ENCODE data around the gene TTC4.

The TTC4 gene

DNA sequence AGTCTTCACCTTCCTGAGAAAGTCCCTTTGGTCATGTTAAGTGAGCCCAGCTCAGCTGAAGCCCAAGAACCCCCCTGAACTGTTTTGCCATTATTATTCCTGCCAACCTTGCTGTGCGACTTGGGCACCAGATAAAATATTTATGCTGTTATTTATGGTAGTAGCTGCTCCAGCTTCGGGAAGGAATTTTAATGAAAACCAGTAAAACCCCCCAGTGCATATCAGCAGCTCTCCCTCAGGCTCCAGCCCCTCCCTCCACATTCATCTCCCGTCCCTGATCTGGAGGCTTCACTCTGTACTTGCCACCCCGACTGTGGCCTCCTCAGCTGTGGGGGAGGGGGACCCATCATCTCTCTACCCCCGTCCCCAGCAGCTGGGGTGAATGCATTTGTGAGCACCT lies 72.8 kb downstream of the TTC4 start:
- DNase-seq: no peak

DNA sequence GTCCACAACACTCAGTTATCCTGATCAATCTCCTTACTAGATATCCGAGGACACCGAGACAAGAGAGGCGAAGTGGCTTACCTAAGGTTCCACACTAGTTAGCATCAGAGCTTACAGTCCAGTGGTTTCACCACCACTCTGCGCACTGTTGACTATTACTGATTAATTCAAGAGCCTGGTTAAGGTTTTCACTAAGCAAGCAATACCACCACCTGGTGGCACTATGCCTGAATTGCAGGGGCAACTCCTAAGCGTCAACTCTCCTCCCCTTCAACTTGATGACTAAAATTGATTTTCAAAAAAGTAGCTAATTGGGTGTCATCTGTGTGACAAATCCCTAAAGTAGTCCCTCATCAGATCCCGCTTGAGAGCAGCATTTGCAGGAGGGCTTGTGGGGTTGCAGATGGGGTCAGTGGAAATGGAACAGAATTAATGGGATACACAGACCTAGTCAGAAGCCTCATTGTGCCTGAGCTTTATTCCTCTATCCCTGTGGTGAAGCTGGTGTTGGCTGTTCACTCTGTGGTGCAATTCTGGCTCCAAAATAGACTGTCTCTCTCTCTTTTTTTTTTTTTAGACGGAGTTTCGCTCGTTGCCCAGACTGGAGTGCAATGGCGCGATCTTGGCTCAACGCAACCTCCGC lies 76.3 kb downstream of the TTC4 start:
- no peak for DNase-seq

Measured in NCI-H1417 treated with DMSO at 0.1 percent for 48 hours (cell line).